GM18861 (cell line): ENCODE results near the gene TRIM73.
"Not testable (repeated sequence)": the region's sequence is repeated elsewhere in the genome, so short reads cannot be mapped to it uniquely, and the experiment has no call there.

Experiments
- ATAC-seq: cut with Tn5 transposase; IDR thresholded peaks from one replicate; pipeline ENCODE4 v1.9.1; 2021; ENCODE audit not compliant: unreplicated experiment

TRIM73 gene

DNA sequence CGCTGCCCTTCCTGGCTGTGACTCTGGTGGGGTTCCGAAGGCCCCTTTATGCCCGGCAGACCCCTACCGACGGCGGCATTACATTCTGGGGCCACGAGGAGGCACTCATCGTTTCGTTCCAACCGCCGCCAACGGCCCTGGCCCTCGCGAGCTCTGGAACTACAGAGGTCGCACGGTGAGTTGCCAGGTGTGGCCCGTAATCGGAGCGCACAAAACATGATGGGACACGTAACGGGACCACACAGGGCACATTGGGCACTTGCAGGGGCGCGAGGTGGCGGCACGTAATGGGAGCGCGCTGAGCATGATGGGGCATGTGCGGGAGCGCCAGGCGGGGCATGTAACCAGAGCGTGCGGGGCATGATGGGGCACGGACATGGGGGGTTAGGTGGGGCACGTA, at the start of gene TRIM73:
TRIM73 (plus strand) TSS at position 301 of the 400 bp plus-strand sequence. CDS start 3,305 bp downstream, outside the sequence.
- not testable (repeated sequence) for ATAC-seq

- peak; percentile 56 for ATAC-seq
Measured at GRCh38 chr7:75358671-75359541, 36.5 kb upstream of the TRIM73 start.

- not testable (repeated sequence) for ATAC-seq
Measured at GRCh38 chr7:75359542-75359848, 35.9 kb upstream of the TRIM73 start.

DNA sequence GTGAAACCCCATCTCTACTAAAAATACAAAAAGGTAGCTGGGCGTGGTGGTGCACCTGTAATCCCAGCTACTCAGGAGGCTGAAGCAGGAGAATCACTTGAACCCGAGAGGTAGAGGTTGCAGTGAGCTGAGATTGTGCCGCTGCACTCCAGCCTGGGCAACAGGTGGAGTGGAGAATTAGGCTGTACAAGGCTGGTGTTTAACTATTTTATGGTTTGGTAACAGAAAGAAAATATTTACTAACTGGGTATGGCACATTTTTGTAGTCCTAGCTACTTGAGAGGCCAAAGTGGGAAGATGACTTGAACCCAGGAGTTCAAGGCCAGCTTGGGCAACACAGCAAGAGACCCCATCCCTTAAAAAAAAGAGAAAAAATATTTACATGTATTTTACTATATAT, 31.4 kb upstream of the TRIM73 start:
- not testable (repeated sequence) for ATAC-seq

- not testable (repeated sequence) for ATAC-seq
Measured at GRCh38 chr7:75366643-75367042, 28.8 kb upstream of the TRIM73 start.

DNA sequence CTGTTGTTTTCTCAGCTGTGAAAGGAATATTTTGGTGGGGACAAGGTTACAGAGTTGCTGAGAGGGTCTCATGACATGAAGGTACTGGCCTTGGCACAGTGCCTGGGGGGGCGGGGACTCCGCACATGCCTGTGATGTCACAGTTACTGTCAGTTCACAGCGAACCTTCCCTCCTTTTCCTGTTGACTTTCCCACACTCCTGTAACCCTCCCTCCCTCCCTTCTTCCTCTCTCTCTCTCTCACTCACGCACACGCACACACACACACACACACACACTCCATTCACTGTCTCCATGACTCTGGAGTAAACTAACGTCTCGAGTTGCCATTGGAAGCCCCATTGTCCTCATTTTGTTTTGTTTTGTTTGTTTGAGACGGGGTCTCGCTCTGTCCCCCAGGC, 28.1 kb upstream of the TRIM73 start:
- ATAC-seq: not testable (repeated sequence)

- not testable (repeated sequence) for ATAC-seq
Measured at GRCh38 chr7:75374144-75374518, 21.3 kb upstream of the TRIM73 start.

DNA sequence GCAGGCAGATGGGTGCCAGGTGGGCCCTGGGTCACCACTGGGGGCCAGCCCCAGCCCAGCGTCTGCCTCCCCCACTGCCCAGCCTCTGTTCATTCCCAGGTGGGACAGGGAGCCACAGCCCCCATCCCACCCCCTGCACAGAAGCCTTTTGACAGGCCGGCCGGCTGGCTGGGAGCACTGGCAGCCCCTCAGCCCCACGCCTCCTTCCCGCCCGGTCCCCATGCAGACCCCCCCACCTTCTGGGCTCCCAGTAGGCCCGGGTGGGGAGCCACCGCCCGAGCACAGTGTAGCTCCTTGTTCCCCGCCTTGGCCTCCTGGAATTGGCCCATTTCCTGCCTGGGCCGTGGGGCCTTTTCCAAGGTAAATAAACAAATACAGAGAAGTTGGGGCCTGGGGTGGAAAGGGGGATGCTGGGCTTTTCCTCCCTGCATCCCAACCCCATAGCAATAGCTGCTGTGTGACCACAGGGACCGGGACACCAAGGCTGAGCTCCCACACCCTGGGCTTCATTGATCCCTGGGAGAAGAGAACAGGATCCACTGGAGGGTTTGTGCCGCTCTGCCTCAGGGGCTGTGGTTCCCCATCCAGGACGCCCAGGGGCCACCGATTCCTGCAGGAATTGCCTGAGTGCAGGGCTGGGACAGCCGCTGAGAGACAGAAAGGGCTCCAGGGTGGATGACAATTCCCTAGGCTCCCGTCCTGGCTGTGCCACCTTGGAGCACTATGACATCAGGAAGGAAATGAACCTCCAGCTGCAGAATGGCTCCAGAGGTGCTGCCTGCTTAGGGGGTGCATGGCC, 20.7 kb upstream of the TRIM73 start:
- not testable (repeated sequence) for ATAC-seq

- ATAC-seq: not testable (repeated sequence)
Measured at GRCh38 chr7:75393194-75393593, 2.2 kb upstream of the TRIM73 start.

DNA sequence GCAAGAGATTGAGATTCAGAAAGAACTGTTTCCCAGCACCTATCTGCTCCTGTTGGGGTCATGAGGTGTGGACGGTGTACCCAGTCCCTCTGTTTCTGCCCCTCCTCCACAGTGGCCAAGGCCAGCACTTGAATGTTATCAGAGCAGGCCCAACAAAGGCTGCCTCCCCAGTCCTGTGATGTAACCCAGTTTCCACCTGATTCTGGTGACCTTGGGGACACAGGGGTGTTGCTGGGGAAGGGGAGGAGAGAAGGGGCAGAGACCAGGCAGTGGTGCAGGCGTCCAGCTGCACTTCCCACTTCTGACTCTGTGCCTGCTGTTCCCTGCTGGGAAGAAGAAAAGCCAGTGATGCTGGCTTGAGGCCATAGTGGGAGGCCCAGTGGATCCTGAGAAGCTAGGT, 2.4 kb downstream of the TRIM73 start:
- not testable (repeated sequence) for ATAC-seq

DNA sequence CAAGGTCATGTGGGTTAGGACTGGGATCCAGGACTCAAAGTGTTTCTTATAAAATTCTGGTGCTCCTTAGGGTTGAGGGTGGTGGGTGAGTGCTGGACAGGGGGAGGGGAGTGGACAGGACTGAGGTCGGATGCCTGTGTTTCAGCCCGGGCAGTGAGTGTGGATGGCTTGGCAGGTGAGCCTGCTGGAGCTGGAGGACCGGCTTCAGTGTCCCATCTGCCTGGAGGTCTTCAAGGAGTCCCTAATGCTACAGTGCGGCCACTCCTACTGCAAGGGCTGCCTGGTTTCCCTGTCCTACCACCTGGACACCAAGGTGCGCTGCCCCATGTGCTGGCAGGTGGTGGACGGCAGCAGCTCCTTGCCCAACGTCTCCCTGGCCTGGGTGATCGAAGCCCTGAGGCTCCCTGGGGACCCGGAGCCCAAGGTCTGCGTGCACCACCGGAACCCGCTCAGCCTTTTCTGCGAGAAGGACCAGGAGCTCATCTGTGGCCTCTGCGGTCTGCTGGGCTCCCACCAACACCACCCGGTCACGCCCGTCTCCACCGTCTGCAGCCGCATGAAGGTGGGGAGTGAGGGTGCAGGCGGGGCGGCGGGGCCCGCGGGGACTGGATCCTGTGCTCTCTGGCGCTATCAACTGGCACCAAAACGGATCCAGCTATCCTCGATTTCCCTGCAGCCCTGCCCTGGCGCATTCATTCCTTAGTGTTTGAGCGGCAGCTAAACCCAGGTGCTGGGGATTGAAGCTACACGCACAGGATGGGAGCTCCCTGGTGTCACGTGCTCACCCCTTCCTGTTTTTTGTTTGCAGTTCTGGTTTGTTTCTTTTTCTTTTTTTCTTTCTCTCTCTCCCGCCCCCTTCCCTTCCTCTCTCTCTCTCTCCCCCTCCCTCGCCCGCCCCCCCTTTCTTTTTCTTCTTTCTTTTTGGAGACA, 3.6 kb downstream of the TRIM73 start:
- ATAC-seq: not testable (repeated sequence)

DNA sequence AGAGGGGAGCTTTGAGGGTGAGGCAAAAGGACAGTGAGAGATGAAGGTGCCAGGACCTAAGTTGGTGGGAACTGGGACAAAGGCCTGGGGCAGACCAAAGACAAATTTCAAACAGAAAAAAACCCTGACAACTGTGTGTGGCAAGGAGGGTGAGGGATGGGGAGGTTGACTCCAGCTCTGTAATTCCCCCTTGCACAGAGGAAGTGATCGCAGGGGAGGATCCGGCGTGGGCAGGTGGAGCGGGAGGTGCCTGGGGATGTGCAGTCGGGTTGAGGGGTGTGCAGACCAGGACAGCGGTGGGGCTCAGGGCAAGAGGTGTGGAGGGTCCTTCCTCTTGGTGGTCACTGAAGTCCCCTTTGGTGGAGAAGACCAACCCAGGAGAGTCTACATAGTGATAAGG, 5.1 kb downstream of the TRIM73 start:
- ATAC-seq: not testable (repeated sequence)

- ATAC-seq: not testable (repeated sequence)
Measured at GRCh38 chr7:75403455-75404443, 8.3 kb downstream of the TRIM73 start.

- ATAC-seq: not testable (repeated sequence)
Measured at GRCh38 chr7:75404663-75405062, 9.2 kb downstream of the TRIM73 start.

- ATAC-seq: peak; percentile 92
Measured at GRCh38 chr7:75409880-75410822, 14.7 kb downstream of the TRIM73 start.

DNA sequence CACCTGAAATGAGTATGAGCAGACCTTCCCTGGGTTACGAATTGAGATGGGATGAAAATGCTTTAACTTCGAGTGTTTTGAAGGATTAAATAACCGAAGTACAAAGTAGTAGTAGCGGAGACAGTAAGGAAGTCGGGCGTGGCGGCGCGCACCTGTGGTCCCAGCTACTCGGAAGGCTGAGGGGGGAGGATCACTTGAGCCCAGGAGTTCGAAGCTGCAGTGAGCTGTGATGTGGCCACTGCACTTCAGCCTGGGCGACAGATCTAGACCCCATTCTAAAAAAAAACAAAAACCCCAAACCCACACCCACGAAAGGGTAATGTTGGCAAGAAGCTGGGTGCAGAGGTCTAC, 15.4 kb downstream of the TRIM73 start:
- not testable (repeated sequence) for ATAC-seq

DNA sequence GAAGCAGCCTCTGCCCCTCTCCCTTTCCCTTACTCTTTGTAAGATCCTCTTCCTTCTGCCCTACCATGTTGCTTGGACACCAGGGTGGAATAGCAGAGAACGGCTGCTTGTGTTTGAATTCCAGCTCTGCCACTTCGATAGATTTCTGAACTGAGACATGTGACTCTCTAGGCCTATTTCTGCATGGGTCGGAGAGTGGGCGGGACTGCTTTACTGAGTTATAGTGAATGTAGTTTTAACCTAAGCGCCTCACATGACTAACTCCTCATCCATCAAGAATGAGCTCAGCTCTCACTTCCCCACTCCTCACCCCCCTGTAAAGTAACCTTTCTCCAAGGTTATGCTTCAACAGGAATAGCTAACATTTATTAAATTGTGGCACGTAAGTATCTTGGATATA, 18.8 kb downstream of the TRIM73 start:
- not testable (repeated sequence) for ATAC-seq

DNA sequence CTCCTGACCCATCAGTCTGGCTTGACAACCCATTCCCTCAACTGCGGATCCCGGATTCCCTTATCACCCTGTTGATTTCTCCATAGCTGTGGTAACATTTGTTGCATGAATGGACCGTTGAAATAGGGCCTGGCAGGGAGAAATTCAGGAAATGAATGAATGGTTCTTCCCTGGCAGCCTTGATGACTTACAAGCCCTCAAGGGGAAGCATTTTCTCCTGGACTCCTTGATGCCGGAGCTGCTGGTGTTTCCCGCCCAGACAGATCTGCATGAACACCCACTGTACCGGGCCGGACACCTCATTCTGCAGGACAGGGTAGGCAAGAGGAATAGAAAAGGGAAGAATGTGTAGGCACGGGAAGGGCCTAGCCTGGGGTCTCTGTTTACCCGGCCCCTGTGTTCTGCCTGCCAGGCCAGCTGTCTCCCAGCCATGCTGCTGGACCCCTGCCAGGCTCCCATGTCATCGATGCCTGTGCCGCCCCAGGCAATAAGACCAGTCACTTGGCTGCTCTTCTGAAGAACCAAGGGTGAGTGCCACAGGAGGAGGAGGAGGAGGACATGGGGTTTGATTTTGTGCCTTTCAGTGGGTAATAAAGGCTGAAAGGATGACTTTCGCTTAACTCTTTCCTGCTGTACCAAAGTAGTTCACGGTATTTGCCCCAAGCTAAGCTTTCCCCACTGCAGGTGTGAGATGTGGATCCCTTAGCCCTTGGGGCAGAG, 19.4 kb downstream of the TRIM73 start:
- ATAC-seq: not testable (repeated sequence)
